CD14-positive monocyte (primary cell): ENCODE data around the gene AP4B1. TPM values are rescaled to one million over a fixed set of nuclear protein-coding genes. Genes with fewer than 3 reads are reported as not detected.
"Not testable (repeated sequence)": the region's sequence is repeated elsewhere in the genome, so short reads cannot be mapped to it uniquely, and the experiment has no call there.

Source experiments
- DNase-seq, 3 donors: peaks; one replicate each; pipeline ENCODE4 v3.0.0-alpha.2; 2011 to 2022
- H2AFZ ChIP-seq: 2 replicates; pipeline ENCODE4 v1.6.0; 2012; ENCODE audit warnings: mild to moderate bottlenecking, low read depth, low read length, inconsistent platforms; ENCODE audit not compliant: insufficient read depth, poor library complexity, severe bottlenecking
- H3K27ac ChIP-seq, 2 donors: 1 replicate in 1 of 2; 2 replicates in 1 of 2; pipeline ENCODE4 v1.5.1; 2012 to 2013; ENCODE audit warnings: low read length in 2 of 2, control low read depth in 1 of 2, inconsistent platforms in 1 of 2, low read depth in 1 of 2, mild to moderate bottlenecking in 1 of 2
- H3K27me3 ChIP-seq, 2 donors: one replicate each; pipeline versions ENCODE4 v1.6.0 to v1.6.1; 2011 to 2013; ENCODE audit warnings: low read length in 2 of 2; ENCODE audit not compliant: control insufficient read depth in 2 of 2, insufficient read depth in 2 of 2
- H3K36me3 ChIP-seq, 2 donors: replicated peaks in 1 of 2; 1 replicate in 1 of 2; 2 replicates in 1 of 2; pipeline versions ENCODE4 v1.5.1 to v1.6.1; 2012 to 2013; ENCODE audit warnings: low read length in 2 of 2, control low read depth in 1 of 2, inconsistent platforms in 1 of 2, mild to moderate bottlenecking in 1 of 2; ENCODE audit not compliant: insufficient read depth in 2 of 2, control insufficient read depth in 1 of 2
- H3K4me1 ChIP-seq, 2 donors: 1 replicate in 1 of 2; 2 replicates in 1 of 2; pipeline versions ENCODE4 v1.5.1 to v1.6.1; 2012 to 2013; ENCODE audit warnings: low read length in 2 of 2, control low read depth in 1 of 2, inconsistent platforms in 1 of 2, mild to moderate bottlenecking in 1 of 2, moderate library complexity in 1 of 2; ENCODE audit not compliant: insufficient read depth in 2 of 2, control insufficient read depth in 1 of 2
- H3K4me2 ChIP-seq: replicated peaks from 2 replicates; pipeline ENCODE3; 2012; ENCODE audit warnings: low read length, moderate library complexity, mild to moderate bottlenecking; ENCODE audit not compliant: poor library complexity, severe bottlenecking; ENCODE audit errors: extremely low read depth
- H3K4me3 ChIP-seq, 3 experiments: fragments of 200-600 bp in 1 of 3; sonication (generic) in 1 of 3; replicated peaks in 1 of 3; 1 replicate in 2 of 3; 2 replicates in 1 of 3; pipeline ENCODE4 v1.5.1; 2011 to 2013; ENCODE audit warnings: low read length in 3 of 3, mild to moderate bottlenecking in 3 of 3, control low read depth in 2 of 3, low read depth in 2 of 3, inconsistent platforms in 1 of 3, moderate library complexity in 1 of 3
- H3K79me2 ChIP-seq: 2 replicates; pipeline ENCODE4 v1.6.0; 2012; ENCODE audit warnings: mild to moderate bottlenecking, control low read depth, inconsistent platforms, low read length, moderate library complexity; ENCODE audit not compliant: insufficient read depth
- H3K9ac ChIP-seq: 2 replicates; pipeline ENCODE4 v1.6.0; 2017; ENCODE audit warnings: low read length, mild to moderate bottlenecking; ENCODE audit not compliant: insufficient read depth, poor library complexity, severe bottlenecking
- H3K9me3 ChIP-seq, 2 donors: replicated peaks in 1 of 2; 1 replicate in 1 of 2; 2 replicates in 1 of 2; pipeline versions ENCODE4 v1.5.1 to v1.6.1; 2012 to 2013; ENCODE audit warnings: low read length in 2 of 2, control low read depth in 1 of 2; ENCODE audit not compliant: control insufficient read depth in 1 of 2, insufficient read depth in 1 of 2
- H4K20me1 ChIP-seq: 2 replicates; pipeline ENCODE4 v1.6.0; 2012; ENCODE audit warnings: mild to moderate bottlenecking, low read length, control low read depth, moderate library complexity; ENCODE audit not compliant: insufficient read depth
- H3K27ac Mint-ChIP-seq, 7 donors: one replicate each; pipeline ENCODE4 v1.8.0; 2020; ENCODE audit warnings: mild to moderate bottlenecking in 7 of 7, mixed read lengths in 7 of 7, moderate library complexity in 6 of 7, inconsistent platforms in 2 of 7
- H3K27me3 Mint-ChIP-seq, 3 donors: one replicate each; pipeline ENCODE4 v1.8.0; 2021 to 2022; ENCODE audit warnings: low read depth in 3 of 3, mild to moderate bottlenecking in 3 of 3, mixed read lengths in 3 of 3, moderate library complexity in 3 of 3, inconsistent platforms in 1 of 3
- H3K36me3 Mint-ChIP-seq, 2 donors: one replicate each; pipeline ENCODE4 v1.8.0; 2020; ENCODE audit warnings: mixed read lengths in 2 of 2, inconsistent platforms in 1 of 2, mild to moderate bottlenecking in 1 of 2
- H3K4me1 Mint-ChIP-seq: one replicate; pipeline ENCODE4 v1.8.0; 2020; ENCODE audit warnings: mild to moderate bottlenecking, mixed read lengths
- H3K4me3 Mint-ChIP-seq, 2 donors: one replicate each; pipeline ENCODE4 v1.8.0; 2020; ENCODE audit warnings: mild to moderate bottlenecking in 2 of 2, mixed read lengths in 2 of 2, moderate library complexity in 1 of 2
- H3K9me3 Mint-ChIP-seq, 7 donors: one replicate each; pipeline ENCODE4 v1.8.0; 2020 to 2022; ENCODE audit warnings: mixed read lengths in 7 of 7, mild to moderate bottlenecking in 6 of 7, moderate library complexity in 6 of 7, inconsistent platforms in 2 of 7
- WGBS: methylation state at CpG from one replicate; pipeline ENCODE4 v1.1.5; 2013; ENCODE audit warnings: missing lambda C conversion rate; ENCODE audit not compliant: insufficient coverage; 5-methylcytosine and 5-hydroxymethylcytosine counted together
- intact Hi-C, 2 donors: fragments of 100-400 bp; cut with micrococcal nuclease; formaldehyde crosslinking; loops; one replicate each; pipeline versions ENCODE4 v1.15.0 to v1.15.1; 2023
- polyA plus RNA-seq, 3 donors: library from polyadenylated mRNA; depleted of rRNA in 1 of 3; unstranded in 2 of 3; stranded (reverse) in 1 of 3; fragments of 300-500 nt in 2 of 3; fragments of >200 nt in 1 of 3; fragmentation: Illumina TruSeq in 2 of 3; gene quantifications; 1 replicate in 2 of 3; 2 replicates in 1 of 3; pipeline ENCODE4 v1.2.3, GENCODE V29; 2012 to 2021
- TF ChIP-seq, protein P1 (sequence below): fragments of 200-600 bp; IDR thresholded peaks from one replicate; pipeline ENCODE4 v1.8.0; 2022; ENCODE audit warnings: antibody characterized with exemption, mild to moderate bottlenecking

AP4B1 gene
- polyA plus RNA-seq, 3 donors = 3.5 to 46.3 (median 6.1) TPM

DNA sequence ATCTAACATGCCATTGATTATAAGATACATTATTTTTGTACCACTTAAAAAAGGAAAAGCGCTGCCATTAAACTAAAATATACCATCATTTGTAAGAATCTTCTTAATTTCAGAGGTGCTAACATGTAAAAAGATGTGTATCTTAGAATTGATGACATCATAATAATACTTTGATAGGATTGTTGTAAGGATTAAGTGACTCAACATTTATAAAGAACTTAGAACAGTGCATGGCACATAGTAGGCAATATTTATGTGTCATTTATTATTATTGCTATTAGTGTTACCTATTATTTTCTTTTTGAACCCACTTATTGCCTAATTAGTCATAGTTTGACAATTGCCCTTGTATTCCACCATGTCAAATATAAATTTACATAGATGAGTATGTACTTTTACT is 46.3 kb upstream of the AP4B1 start:
- Histone ChIP-seq H3K4me1 (peaks cover 29 to 30% of the 10 kb centered on the region in 2 donors), H4K20me1 (peaks cover 85% of the 10 kb centered on the region), H3K79me2 (peaks cover 98% of the 10 kb centered on the region), H3K27me3 (no peaks in the 10 kb centered on the region), H3K9ac (no peak overlapping the region), H3K4me2 (no peak overlapping the region), H2AFZ (no peak overlapping the region), H3K27ac (no peak overlapping the region), H3K36me3 (peaks cover 26 to 47% of the 10 kb centered on the region in 2 donors), H3K9me3 (no peaks in the 10 kb centered on the region), H3K4me3 (no peak overlapping the region)
- H3K4me1 Mint-ChIP-seq = peaks cover 53% of the 10 kb centered on the region
- no CpG with 5 or more reads among the region's 1 CpG for WGBS
- no peak overlapping the region for H3K4me3 Mint-ChIP-seq
- TF ChIP-seq, protein P1, sequence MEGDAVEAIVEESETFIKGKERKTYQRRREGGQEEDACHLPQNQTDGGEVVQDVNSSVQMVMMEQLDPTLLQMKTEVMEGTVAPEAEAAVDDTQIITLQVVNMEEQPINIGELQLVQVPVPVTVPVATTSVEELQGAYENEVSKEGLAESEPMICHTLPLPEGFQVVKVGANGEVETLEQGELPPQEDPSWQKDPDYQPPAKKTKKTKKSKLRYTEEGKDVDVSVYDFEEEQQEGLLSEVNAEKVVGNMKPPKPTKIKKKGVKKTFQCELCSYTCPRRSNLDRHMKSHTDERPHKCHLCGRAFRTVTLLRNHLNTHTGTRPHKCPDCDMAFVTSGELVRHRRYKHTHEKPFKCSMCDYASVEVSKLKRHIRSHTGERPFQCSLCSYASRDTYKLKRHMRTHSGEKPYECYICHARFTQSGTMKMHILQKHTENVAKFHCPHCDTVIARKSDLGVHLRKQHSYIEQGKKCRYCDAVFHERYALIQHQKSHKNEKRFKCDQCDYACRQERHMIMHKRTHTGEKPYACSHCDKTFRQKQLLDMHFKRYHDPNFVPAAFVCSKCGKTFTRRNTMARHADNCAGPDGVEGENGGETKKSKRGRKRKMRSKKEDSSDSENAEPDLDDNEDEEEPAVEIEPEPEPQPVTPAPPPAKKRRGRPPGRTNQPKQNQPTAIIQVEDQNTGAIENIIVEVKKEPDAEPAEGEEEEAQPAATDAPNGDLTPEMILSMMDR = no peak
- H3K27me3 Mint-ChIP-seq = peaks cover 0 to 1% (median 0%) of the 10 kb centered on the region in 3 donors
- intact Hi-C loops = no loop called here
- H3K36me3 Mint-ChIP-seq = peaks cover 30 to 57% of the 10 kb centered on the region in 2 donors
- H3K9me3 Mint-ChIP-seq = no peaks in the 10 kb centered on the region
- DNase-seq = no peak
- peak overlapping the region in 1 of 7 donors; percentile 16 for H3K27ac Mint-ChIP-seq

DNA sequence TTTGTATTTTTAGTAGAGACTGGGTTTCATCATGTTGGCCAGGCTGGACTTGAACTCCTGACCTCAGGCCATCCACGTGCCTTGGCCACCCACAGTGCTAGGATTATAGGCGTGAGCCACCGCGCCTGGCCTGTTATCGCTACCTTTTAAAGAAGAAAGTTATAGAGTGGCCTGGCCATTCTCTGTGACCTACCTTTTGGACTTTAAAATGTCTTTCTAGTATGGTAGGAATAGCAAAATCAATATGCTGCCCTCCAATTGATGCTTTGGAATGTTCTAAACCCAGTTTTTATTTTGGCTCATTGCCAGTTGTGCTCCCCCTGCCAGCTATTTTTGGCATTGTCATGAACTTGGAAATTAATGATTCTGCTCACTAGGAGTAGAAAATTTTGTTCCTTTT is 44.4 kb upstream of the AP4B1 start:
- Histone ChIP-seq H4K20me1 (peaks cover 94% of the 10 kb centered on the region), H3K79me2 (peaks cover 98% of the 10 kb centered on the region), H3K9me3 (no peaks in the 10 kb centered on the region), H3K27me3 (no peaks in the 10 kb centered on the region), H3K4me3 (no peak overlapping the region), H2AFZ (no peak overlapping the region), H3K4me1 (peaks cover 40 to 44% of the 10 kb centered on the region in 2 donors), H3K27ac (no peak overlapping the region), H3K9ac (no peak overlapping the region), H3K4me2 (no peak overlapping the region), H3K36me3 (peaks cover 7 to 33% of the 10 kb centered on the region in 2 donors)
- TF ChIP-seq, protein P1 = peak; percentile 46
- Mint-ChIP-seq H3K27ac (peak overlapping the region in 1 of 7 donors; percentile 38), H3K4me3 (no peak overlapping the region), H3K4me1 (peaks cover 64% of the 10 kb centered on the region), H3K9me3 (no peaks in the 10 kb centered on the region), H3K27me3 (peaks cover 0 to 1% (median 0%) of the 10 kb centered on the region in 3 donors), H3K36me3 (peaks cover 23 to 52% of the 10 kb centered on the region in 2 donors)
- WGBS = no CpG with 5 or more reads among the region's 5 CpGs
- intact Hi-C loops = no loop called here
- DNase-seq = peak in 1 of 3 donors; percentile 15

DNA sequence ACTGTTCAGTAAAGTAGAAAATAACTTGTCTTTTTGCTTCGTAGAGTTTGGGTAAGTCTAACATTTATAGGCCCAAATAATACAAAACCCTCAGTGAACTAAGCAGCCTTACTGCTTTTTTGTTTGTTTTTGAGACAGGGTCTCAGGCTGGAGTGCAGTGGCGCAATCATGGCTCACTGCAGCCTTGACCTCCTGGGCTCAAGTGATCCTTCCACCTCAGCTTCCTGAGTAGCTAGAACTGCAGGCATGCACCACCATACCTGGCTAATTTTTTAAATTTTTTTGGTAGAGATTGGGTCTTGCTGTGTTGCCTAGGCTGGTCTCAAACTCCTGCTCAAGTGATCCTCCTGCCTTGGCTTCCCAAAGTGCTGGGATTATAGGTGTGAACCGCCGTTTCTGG is 43.6 kb upstream of the AP4B1 start:
- H3K27ac Mint-ChIP-seq = peak overlapping the region in 6 of 7 donors; percentile 38 to 84 (median 70)
- WGBS = 100% methylated on average over 1 of the region's 4 CpGs
- Histone ChIP-seq H3K79me2 (peaks cover 98% of the 10 kb centered on the region), H3K36me3 (peaks cover 4 to 28% of the 10 kb centered on the region in 2 donors), H3K4me2 (peak overlapping the region; percentile 23), H3K4me1 (peaks cover 44 to 49% of the 10 kb centered on the region in 2 donors), H4K20me1 (peaks cover 90% of the 10 kb centered on the region), H3K27ac (peak overlapping the region in 1 of 2 donors; percentile 69)
- H3K27me3 Mint-ChIP-seq, H2AFZ ChIP-seq, DNase-seq, H3K9me3 ChIP-seq, H3K4me3 Mint-ChIP-seq, H3K9me3 Mint-ChIP-seq, H3K9ac ChIP-seq, H3K27me3 ChIP-seq, intact Hi-C loops, H3K4me3 ChIP-seq: not testable (repeated sequence)
- peaks cover 65% of the 10 kb centered on the region for H3K4me1 Mint-ChIP-seq
- peaks cover 19 to 48% of the 10 kb centered on the region in 2 donors for H3K36me3 Mint-ChIP-seq
